ENCODE results near the gene CCR5.

CCR5 gene

GRCh38 chr3:46409739-46410489 is 39.2 kb downstream of the CCR5 start:
- DNase-seq = no peak

GRCh38 chr3:46410669-46411068 is 39.9 kb downstream of the CCR5 start:
- no peak for DNase-seq

- DNase-seq = no peak
Measured at GRCh38 chr3:46411271-46411670, 40.5 kb downstream of the CCR5 start.

GRCh38 chr3:46412786-46413298 is 42.1 kb downstream of the CCR5 start:
- DNase-seq = no peak

- no peak for DNase-seq
Measured at GRCh38 chr3:46413951-46414350, 43.2 kb downstream of the CCR5 start.

GRCh38 chr3:46414739-46415138 is 44.0 kb downstream of the CCR5 start:
- no peak for DNase-seq

GRCh38 chr3:46416125-46416810 is 45.5 kb downstream of the CCR5 start:
- DNase-seq = no peak

- DNase-seq = no peak
Measured at GRCh38 chr3:46416811-46417510, 46.2 kb downstream of the CCR5 start.

GRCh38 chr3:46417841-46418611 is 47.3 kb downstream of the CCR5 start:
- DNase-seq = no peak

- no peak for DNase-seq
Measured at GRCh38 chr3:46419816-46420215, 49.1 kb downstream of the CCR5 start.

GRCh38 chr3:46420931-46421330 is 50.2 kb downstream of the CCR5 start:
- no peak for DNase-seq

GRCh38 chr3:46422617-46423016 is 51.9 kb downstream of the CCR5 start:
- DNase-seq = no peak

GRCh38 chr3:46423588-46423987 is 52.8 kb downstream of the CCR5 start:
- no peak for DNase-seq
